Measurements from ENCODE around the gene SDF4. TPM values are rescaled to one million over a fixed set of nuclear protein-coding genes. Genes with fewer than 3 reads are reported as not detected.
A peak's percentile ranks its signal among the peaks of the same experiment; 100 is the strongest.

The SDF4 gene
- total RNA-seq, 1 donor from 2014 or later: 93.8 TPM

DNA sequence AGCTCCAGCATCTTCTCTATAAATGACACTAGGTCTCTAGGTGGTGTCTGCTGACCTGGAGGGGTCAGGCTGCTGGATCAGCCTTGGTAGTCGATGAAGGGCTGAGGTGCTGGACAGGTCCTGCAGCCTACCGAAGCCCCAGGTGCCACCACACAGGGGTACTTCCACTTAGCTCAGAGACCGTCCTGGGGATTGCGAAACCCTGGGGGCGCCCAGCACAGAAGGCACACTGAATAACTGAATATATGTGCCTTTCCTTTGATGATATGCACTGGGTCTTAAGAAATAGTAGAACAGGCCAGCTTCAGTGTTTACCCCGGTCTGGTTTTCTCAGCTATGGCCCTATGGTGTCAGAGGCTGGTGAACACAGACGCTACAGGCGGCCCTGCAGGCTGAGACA, 31.0 kb upstream of the SDF4 start:
- no peak for DNase-seq (ENCODE audit: low read depth, low spot score)
- no peaks in the 10 kb centered on the region for H3K27me3 Mint-ChIP-seq (ENCODE audit: low read depth)
- no peak overlapping the region for H3K4me3 Mint-ChIP-seq
- H3K9me3 Mint-ChIP-seq: no peaks in the 10 kb centered on the region
- no peaks in the 10 kb centered on the region for H3K4me1 Mint-ChIP-seq
- TF ChIP-seq, protein P1, sequence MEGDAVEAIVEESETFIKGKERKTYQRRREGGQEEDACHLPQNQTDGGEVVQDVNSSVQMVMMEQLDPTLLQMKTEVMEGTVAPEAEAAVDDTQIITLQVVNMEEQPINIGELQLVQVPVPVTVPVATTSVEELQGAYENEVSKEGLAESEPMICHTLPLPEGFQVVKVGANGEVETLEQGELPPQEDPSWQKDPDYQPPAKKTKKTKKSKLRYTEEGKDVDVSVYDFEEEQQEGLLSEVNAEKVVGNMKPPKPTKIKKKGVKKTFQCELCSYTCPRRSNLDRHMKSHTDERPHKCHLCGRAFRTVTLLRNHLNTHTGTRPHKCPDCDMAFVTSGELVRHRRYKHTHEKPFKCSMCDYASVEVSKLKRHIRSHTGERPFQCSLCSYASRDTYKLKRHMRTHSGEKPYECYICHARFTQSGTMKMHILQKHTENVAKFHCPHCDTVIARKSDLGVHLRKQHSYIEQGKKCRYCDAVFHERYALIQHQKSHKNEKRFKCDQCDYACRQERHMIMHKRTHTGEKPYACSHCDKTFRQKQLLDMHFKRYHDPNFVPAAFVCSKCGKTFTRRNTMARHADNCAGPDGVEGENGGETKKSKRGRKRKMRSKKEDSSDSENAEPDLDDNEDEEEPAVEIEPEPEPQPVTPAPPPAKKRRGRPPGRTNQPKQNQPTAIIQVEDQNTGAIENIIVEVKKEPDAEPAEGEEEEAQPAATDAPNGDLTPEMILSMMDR (conservative IDR thresholded peaks at IDR 0.05): no peak
- no peak overlapping the region for H3K27ac Mint-ChIP-seq (ENCODE audit: unreplicated experiment)
- peaks cover 17% of the 10 kb centered on the region for H3K36me3 Mint-ChIP-seq (ENCODE audit: low read depth)

DNA sequence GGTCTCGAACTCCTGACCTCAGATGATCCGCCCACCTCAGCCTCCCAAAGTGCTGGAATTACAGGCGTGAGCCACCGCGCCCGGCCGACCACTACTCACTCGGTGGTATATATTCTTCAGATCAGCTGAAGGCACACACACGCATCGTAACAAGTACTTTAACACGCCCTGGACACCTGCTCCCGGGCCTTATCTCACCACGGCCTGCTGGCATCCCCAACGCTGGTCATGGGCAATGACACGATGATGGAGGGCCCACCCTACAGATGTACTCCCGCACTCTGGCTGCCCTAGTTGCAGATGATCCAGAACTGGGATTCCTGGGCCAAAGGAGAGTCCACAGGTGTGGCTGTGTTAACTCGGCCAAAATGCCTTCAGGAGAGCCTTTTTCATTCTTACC, 30.3 kb upstream of the SDF4 start:
- Mint-ChIP-seq H3K4me1 (no peaks in the 10 kb centered on the region), H3K27ac (ENCODE audit: unreplicated experiment) (no peak overlapping the region), H3K4me3 (no peak overlapping the region), H3K36me3 (ENCODE audit: low read depth) (peaks cover 18% of the 10 kb centered on the region), H3K27me3 (ENCODE audit: low read depth) (no peaks in the 10 kb centered on the region), H3K9me3 (no peaks in the 10 kb centered on the region)
- TF ChIP-seq, protein P1 (conservative IDR thresholded peaks at IDR 0.05): no peak
- no peak for DNase-seq (ENCODE audit: low read depth, low spot score)

DNA sequence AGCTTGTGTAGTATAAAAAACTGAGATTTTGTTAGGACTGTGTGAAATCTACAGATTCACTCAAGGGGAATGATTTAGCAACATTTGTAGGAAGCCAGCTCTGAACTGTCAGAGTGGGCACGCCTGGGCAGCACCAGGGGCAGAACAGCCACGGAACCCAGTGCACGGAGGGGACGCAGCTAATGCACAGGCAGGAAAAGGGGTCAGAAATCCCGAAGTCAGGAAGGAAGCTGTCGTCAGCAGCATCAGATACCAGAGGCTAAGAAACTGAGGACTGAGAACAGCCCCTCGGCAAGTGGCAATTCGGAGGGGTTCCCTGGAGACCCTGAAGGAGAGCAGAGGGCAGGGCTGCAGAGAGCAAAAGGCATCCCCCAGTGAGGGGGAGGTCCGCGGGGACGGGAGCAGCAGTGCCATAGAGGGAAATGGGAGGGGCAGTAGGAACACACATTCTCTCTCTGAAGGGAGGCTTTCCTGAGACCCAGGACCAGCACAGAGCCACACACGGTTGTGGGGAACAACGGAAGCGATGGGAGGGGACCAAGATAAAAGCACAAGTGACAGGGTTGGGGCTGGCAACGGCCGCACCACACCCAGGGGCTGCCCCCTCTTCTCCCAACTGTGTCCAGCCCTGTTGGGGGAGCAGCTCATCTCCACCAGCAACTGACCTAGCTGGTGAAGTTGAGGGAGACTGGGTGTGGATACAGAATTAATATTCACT, 29.2 kb upstream of the SDF4 start:
- H3K4me3 Mint-ChIP-seq: no peak overlapping the region
- H3K36me3 Mint-ChIP-seq (ENCODE audit: low read depth): peaks cover 16% of the 10 kb centered on the region
- TF ChIP-seq, protein P1 (conservative IDR thresholded peaks at IDR 0.05): no peak
- no peaks in the 10 kb centered on the region for H3K9me3 Mint-ChIP-seq
- H3K27me3 Mint-ChIP-seq (ENCODE audit: low read depth): no peaks in the 10 kb centered on the region
- no peak for DNase-seq (ENCODE audit: low read depth, low spot score)
- no peaks in the 10 kb centered on the region for H3K4me1 Mint-ChIP-seq
- H3K27ac Mint-ChIP-seq (ENCODE audit: unreplicated experiment): no peak overlapping the region

DNA sequence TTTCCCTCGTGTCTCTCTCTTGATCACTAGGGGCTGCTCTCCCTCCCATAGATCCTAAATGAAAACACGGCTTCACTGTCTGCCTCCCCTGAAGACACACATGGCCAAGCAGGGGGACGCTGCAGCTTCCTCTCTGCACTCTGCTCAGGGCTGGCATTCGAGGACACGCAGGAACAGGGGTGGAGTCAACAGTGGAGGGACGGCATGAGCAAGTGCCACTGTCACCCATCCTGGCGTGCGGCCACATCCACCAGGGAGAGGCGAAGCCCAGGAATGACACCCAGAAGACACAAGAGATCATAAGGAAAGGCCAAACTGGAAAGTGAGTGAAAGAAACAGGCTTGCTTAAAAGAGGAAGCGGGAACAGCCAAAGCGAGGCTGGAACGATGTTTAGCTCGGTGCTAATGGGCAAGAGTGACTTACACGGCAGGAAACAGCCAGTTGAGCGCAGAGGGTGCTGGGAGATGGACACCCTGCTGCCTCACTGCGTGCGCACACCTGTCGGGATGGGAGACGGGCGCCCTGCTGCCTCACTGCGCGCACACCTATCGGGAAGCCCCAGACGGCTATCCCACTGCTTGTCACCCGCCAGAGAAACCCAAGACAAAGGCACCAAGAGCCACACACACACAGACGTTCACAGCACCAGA, 28.3 kb upstream of the SDF4 start:
- Mint-ChIP-seq H3K4me3 (peak overlapping the region; percentile 16), H3K27ac (ENCODE audit: unreplicated experiment) (no peak overlapping the region), H3K36me3 (ENCODE audit: low read depth) (peaks cover 12% of the 10 kb centered on the region), H3K9me3 (no peaks in the 10 kb centered on the region), H3K4me1 (no peaks in the 10 kb centered on the region), H3K27me3 (ENCODE audit: low read depth) (no peaks in the 10 kb centered on the region)
- TF ChIP-seq, protein P1 (conservative IDR thresholded peaks at IDR 0.05): no peak
- DNase-seq (ENCODE audit: low read depth, low spot score): no peak

DNA sequence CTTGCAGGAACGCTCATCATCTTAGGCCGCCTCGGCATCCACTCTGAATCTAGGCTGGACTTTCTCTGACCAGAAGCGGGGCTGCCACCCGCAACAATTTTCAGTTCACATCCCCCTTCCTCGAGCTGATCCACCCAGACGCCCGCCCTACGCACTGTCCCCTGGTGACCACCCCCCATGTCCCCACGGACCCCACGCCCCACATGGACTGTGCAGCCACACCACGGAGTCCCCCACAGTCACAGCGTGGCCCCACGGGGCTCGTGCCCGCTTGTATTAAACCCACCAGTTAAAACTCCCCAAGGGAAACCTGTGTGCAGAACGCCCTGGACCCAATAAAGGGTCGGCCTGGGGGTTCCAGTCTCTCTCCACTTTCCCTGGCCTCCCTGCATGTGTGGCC, 27.7 kb upstream of the SDF4 start:
- TF ChIP-seq, protein P1 (conservative IDR thresholded peaks at IDR 0.05): no peak
- Mint-ChIP-seq H3K27me3 (ENCODE audit: low read depth) (no peaks in the 10 kb centered on the region), H3K27ac (ENCODE audit: unreplicated experiment) (no peak overlapping the region), H3K4me1 (no peaks in the 10 kb centered on the region), H3K4me3 (peak overlapping the region; percentile 16), H3K9me3 (no peaks in the 10 kb centered on the region), H3K36me3 (ENCODE audit: low read depth) (peaks cover 12% of the 10 kb centered on the region)
- no peak for DNase-seq (ENCODE audit: low read depth, low spot score)
